GM12872 (cell line): ENCODE data around the gene RABGAP1.

Experiments used
- CTCF ChIP-seq: IDR thresholded peaks from 3 replicates; pipeline ENCODE4 v1.5.1; 2011; ENCODE audit warnings: low read depth, mild to moderate bottlenecking, low read length, moderate library complexity; ENCODE audit not compliant: insufficient read depth

RABGAP1 gene

GRCh38 chr9:123016631-123017030 lies 75.8 kb downstream of the RABGAP1 start:
- no peak for TF ChIP-seq CTCF

- no peak for TF ChIP-seq CTCF
Measured at GRCh38 chr9:123020796-123021195, 80.0 kb downstream of the RABGAP1 start.

- TF ChIP-seq CTCF, result no peak
Measured at GRCh38 chr9:123026425-123026824, 85.6 kb downstream of the RABGAP1 start.

- TF ChIP-seq CTCF, result no peak
Measured at GRCh38 chr9:123027517-123027916, 86.7 kb downstream of the RABGAP1 start.

- TF ChIP-seq CTCF, result no peak
Measured at GRCh38 chr9:123028136-123028535, 87.3 kb downstream of the RABGAP1 start.

GRCh38 chr9:123028973-123029372 lies 88.2 kb downstream of the RABGAP1 start:
- no peak for TF ChIP-seq CTCF

- TF ChIP-seq CTCF, result no peak
Measured at GRCh38 chr9:123031963-123032362, 91.1 kb downstream of the RABGAP1 start.

GRCh38 chr9:123033352-123033751 lies 92.5 kb downstream of the RABGAP1 start, which contains the start of gene GPR21:
Gene GPR21, plus strand, starts transcription at chr9:123033667. Its CDS starts 900 bp downstream, at chr9:123034567.
- TF ChIP-seq CTCF, result no peak
